Fibroblast of villous mesenchyme (primary cell): ENCODE results near the gene SYT1. TPM values are rescaled to one million over a fixed set of nuclear protein-coding genes. Genes with fewer than 3 reads are reported as not detected.

ENCODE experiments used
- DNase-seq: peaks from one replicate; pipeline ENCODE4 v3.0.0-alpha.2; 2010; ENCODE audit warnings: low read depth
- H3K4me3 ChIP-seq: 2 replicates; pipeline ENCODE4 v1.5.1; 2011; ENCODE audit warnings: low read depth, mild to moderate bottlenecking, low read length
- total RNA-seq: library from RNA; depleted of rRNA; stranded (reverse); fragments of >200 nt; gene quantifications from 2 replicates; pipeline ENCODE4 v1.2.3, GENCODE V29; 2012
- TF ChIP-seq, protein P1 (sequence below): IDR thresholded peaks from 2 replicates; pipeline ENCODE4 v1.5.1; 2012; ENCODE audit warnings: low read depth, mild to moderate bottlenecking, low read length; ENCODE audit not compliant: insufficient read depth

Gene SYT1
- total RNA-seq, 1 donor, result 3.9 TPM

DNA sequence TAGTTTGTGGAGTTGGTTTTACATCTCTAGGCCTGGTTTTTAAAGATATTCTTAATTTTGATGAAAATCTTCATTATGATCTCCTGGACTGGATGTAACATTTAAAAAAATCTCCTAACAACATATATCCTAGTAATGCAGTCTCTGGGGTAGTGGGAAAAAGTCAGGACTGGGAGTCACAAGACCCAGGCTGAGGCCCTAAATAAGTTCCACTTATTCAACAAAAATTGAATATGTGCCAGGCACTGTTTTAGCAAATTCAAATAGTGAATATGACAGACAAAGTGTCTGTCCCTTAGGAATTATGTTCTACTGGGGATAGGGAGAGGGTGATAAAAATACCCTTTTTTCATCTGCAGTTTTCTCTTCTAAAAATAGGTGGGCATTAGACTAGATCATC is 577.8 kb downstream of the SYT1 start:
- H3K4me3 ChIP-seq, result no peak overlapping the region
- DNase-seq, result no peak
- TF ChIP-seq, protein P1, sequence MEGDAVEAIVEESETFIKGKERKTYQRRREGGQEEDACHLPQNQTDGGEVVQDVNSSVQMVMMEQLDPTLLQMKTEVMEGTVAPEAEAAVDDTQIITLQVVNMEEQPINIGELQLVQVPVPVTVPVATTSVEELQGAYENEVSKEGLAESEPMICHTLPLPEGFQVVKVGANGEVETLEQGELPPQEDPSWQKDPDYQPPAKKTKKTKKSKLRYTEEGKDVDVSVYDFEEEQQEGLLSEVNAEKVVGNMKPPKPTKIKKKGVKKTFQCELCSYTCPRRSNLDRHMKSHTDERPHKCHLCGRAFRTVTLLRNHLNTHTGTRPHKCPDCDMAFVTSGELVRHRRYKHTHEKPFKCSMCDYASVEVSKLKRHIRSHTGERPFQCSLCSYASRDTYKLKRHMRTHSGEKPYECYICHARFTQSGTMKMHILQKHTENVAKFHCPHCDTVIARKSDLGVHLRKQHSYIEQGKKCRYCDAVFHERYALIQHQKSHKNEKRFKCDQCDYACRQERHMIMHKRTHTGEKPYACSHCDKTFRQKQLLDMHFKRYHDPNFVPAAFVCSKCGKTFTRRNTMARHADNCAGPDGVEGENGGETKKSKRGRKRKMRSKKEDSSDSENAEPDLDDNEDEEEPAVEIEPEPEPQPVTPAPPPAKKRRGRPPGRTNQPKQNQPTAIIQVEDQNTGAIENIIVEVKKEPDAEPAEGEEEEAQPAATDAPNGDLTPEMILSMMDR, result no peak

DNA sequence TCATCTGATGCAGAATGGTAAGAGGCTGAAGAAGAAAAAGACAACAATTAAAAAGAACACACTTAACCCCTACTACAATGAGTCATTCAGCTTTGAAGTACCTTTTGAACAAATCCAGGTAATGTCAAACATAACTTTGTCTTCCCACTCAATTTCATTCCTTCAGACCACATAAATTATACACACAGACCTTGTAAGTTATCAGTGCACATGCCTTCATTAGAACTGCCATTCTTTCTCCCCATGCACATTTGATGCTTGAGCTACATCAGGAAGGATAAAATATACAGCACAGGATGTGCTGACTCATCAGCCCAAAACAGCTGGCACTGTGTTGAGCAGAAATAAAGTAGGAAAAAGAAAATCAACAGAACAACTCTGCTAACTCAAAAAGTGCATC is 579.5 kb downstream of the SYT1 start:
- H3K4me3 ChIP-seq, result no peak overlapping the region
- peak; percentile 45 for DNase-seq
- TF ChIP-seq, protein P1, result no peak

- DNase-seq, result no peak
- no peak overlapping the region for H3K4me3 ChIP-seq
- TF ChIP-seq, protein P1, result no peak
Measured at GRCh38 chr12:79448816-79449215, 584.2 kb downstream of the SYT1 start.

DNA sequence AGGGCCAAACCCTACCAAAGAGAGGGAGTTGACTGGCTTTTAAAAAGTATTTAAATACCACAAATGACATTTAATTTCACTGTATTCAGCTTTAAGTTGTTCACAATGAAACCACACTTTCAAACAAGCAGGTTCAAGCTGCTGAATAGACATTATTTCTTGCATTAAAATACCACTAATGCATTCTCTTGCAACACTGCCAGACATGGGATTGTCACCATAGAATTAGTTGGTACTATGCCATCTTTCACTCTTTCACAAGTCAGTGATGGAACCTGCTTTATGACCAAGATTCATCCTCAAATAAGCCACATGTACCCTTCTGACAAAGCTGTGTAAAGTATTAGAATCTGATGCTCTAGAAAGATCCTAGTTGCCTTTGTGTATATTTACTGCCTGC is 586.8 kb downstream of the SYT1 start:
- TF ChIP-seq, protein P1, result no peak
- no peak overlapping the region for H3K4me3 ChIP-seq
- no peak for DNase-seq

GRCh38 chr12:79451978-79452377 is 587.4 kb downstream of the SYT1 start:
- H3K4me3 ChIP-seq, result no peak overlapping the region
- TF ChIP-seq, protein P1, result no peak
- peak; percentile 93 for DNase-seq

- DNase-seq, result peak; percentile 52
- TF ChIP-seq, protein P1, result no peak
- H3K4me3 ChIP-seq, result no peak overlapping the region
Measured at GRCh38 chr12:79452906-79453305, 588.3 kb downstream of the SYT1 start.

DNA sequence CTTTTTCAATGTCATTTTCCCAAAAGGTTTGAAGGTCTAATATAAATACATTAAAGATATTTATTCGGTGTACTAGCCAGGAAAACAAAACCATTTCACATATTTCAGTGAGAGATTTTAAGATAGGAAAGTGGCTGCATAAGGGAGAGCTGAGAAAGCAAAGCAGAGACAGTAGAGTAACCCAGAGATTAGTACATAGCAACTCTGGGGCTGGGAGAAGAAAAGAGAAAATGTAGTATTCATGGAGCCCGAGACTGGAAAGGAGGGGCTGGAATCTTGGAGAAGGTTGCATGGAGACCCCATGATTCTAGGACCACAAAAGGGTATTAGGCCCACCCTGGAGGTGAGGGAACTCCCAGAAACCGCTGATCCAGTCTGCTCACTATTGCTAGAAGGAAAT is 589.2 kb downstream of the SYT1 start:
- DNase-seq, result peak; percentile 27
- TF ChIP-seq, protein P1, result no peak
- peak overlapping the region; percentile 49 for H3K4me3 ChIP-seq
